ENCODE data around the gene ZNF91. TPM values are rescaled to one million over a fixed set of nuclear protein-coding genes. Genes with fewer than 3 reads are reported as not detected.

The ZNF91 gene
- total RNA-seq, 1 donor from 2014 or later: 38.5 TPM

DNA sequence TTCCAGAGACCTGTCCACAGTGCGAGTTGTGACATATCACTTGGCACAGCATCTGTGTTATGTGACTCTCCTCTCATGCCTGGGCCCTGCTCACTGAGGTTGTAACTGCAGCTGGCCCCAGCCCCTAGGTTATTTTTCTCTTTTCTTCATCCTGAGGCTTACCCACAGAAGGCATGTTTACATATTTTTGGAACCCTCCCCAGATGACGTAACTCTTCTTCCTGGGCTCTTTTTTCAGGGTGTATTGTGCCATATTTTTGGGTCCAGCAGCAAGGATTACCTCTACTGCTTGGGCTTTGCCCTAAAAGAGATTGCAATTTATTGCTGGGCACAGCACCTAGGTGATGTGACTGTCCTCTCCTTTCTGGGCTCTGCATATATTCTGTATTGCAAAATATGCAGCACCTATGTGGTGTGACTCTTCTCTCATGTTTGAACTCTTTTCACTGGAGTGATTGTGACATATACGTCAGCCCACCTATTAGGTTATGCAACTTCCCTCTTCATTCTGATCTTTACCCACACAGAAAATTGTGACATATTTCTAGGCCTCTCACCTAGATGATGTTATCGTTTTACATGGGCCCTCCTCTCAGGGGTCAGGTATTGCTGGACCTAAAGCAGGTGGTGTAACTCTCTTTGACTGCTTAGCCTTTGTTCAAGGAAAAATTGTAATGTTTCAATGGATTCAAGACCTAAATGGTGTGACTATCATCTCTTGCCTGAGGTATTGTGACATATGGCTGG is 80.6 kb downstream of the ZNF91 start:
- no peak for DNase-seq (ENCODE audit: low read depth)
- H3K36me3 ChIP-seq (ENCODE audit: control insufficient read depth, insufficient read depth, low read length): no peaks in the 10 kb centered on the region
- H3K4me3 ChIP-seq (ENCODE audit: low read depth, low read length): no peak overlapping the region
- H3K27me3 ChIP-seq (ENCODE audit: control insufficient read depth, insufficient read depth, low read length): no peaks in the 10 kb centered on the region
- no peak for TF ChIP-seq CTCF (IDR thresholded peaks at IDR 0.05; ENCODE audit: insufficient read depth, low read length, poor library complexity, severe bottlenecking)

- no peaks in the 10 kb centered on the region for H3K36me3 ChIP-seq (ENCODE audit: control insufficient read depth, insufficient read depth, low read length)
- no peak for TF ChIP-seq CTCF (IDR thresholded peaks at IDR 0.05; ENCODE audit: insufficient read depth, low read length, poor library complexity, severe bottlenecking)
- H3K27me3 ChIP-seq (ENCODE audit: control insufficient read depth, insufficient read depth, low read length): no peaks in the 10 kb centered on the region
- no peak for DNase-seq (ENCODE audit: low read depth)
- no peak overlapping the region for H3K4me3 ChIP-seq (ENCODE audit: low read depth, low read length)
Observed at GRCh38 chr19:23313196-23313595, 82.1 kb downstream of the ZNF91 start.

- Histone ChIP-seq H3K4me3 (ENCODE audit: low read depth, low read length) (no peak overlapping the region), H3K27me3 (ENCODE audit: control insufficient read depth, insufficient read depth, low read length) (no peaks in the 10 kb centered on the region), H3K36me3 (ENCODE audit: control insufficient read depth, insufficient read depth, low read length) (no peaks in the 10 kb centered on the region)
- no peak for DNase-seq (ENCODE audit: low read depth)
- TF ChIP-seq CTCF (IDR thresholded peaks at IDR 0.05; ENCODE audit: insufficient read depth, low read length, poor library complexity, severe bottlenecking): no peak
Observed at GRCh38 chr19:23312515-23312914, 82.8 kb downstream of the ZNF91 start.

- DNase-seq (ENCODE audit: low read depth): no peak
- no peak for TF ChIP-seq CTCF (IDR thresholded peaks at IDR 0.05; ENCODE audit: insufficient read depth, low read length, poor library complexity, severe bottlenecking)
- Histone ChIP-seq H3K36me3 (ENCODE audit: control insufficient read depth, insufficient read depth, low read length) (no peaks in the 10 kb centered on the region), H3K27me3 (ENCODE audit: control insufficient read depth, insufficient read depth, low read length) (no peaks in the 10 kb centered on the region), H3K4me3 (ENCODE audit: low read depth, low read length) (no peak overlapping the region)
Observed at GRCh38 chr19:23311551-23311950, 83.7 kb downstream of the ZNF91 start.

DNA sequence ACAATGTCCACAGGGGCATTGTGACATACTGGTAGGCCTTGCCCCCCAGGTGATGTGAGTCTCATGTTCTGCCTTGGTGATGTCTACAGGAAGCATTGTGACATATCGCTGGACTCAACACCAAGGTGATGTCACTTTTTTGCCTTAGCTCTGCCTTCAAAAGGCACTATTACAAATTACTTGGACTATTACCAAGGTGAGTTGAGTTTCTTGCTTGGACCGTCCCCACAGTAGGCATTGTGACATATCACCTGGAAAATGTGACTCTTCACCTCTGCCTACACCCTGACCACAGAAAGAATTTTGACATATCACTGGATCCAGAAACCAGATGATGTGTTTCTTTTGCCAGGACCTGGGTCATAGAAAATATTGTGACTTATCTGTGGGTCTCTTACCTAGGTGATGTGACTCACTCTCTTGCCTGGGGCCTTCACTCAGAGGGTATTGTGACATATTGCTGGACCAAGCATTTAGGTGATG is 84.5 kb downstream of the ZNF91 start:
- TF ChIP-seq CTCF (IDR thresholded peaks at IDR 0.05; ENCODE audit: insufficient read depth, low read length, poor library complexity, severe bottlenecking): no peak
- Histone ChIP-seq H3K4me3 (ENCODE audit: low read depth, low read length) (no peak overlapping the region), H3K36me3 (ENCODE audit: control insufficient read depth, insufficient read depth, low read length) (no peaks in the 10 kb centered on the region), H3K27me3 (ENCODE audit: control insufficient read depth, insufficient read depth, low read length) (no peaks in the 10 kb centered on the region)
- DNase-seq (ENCODE audit: low read depth): no peak

- DNase-seq (ENCODE audit: low read depth): no peak
- H3K4me3 ChIP-seq (ENCODE audit: low read depth, low read length): no peak overlapping the region
- no peaks in the 10 kb centered on the region for H3K27me3 ChIP-seq (ENCODE audit: control insufficient read depth, insufficient read depth, low read length)
- H3K36me3 ChIP-seq (ENCODE audit: control insufficient read depth, insufficient read depth, low read length): no peaks in the 10 kb centered on the region
- TF ChIP-seq CTCF (IDR thresholded peaks at IDR 0.05; ENCODE audit: insufficient read depth, low read length, poor library complexity, severe bottlenecking): no peak
Observed at GRCh38 chr19:23309926-23310325, 85.3 kb downstream of the ZNF91 start.

Measured in kidney epithelial cell (primary cell).